ENCODE measurements around the gene CYP2S1.

DNA sequence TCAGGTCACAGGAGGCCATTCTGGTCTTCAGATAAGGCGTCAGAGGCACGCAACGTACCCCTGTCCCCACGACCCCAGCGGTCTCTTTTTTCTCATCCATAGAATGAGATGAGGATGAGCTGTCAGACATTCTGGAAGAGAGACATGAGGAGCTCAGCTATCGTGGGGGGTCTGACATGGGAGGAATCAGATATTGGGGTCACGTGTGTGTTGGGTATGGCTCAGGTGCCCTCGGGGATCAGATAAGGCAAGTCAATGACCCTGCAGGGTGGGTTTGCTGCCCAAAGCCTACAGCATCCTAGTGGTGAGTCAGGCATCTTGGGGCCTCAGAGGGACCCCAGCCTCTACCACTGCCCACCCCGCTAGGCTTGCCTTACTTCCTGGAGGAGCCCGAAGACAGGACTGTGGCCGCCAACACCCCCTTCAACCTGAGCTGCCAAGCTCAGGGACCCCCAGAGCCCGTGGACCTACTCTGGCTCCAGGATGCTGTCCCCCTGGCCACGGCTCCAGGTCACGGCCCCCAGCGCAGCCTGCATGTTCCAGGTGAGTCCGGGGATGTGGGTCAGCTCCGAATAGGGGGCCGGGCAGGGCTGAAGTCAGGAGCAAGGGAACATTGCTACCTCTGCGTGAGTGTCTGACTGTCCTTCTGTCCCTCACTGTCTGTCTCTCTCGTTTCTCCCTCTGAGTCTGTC is 28.6 kb downstream of the CYP2S1 start:
- no peak for TF ChIP-seq EZH2 (IDR thresholded peaks at IDR 0.05; ENCODE audit: insufficient read depth, poor library complexity, severe bottlenecking)
- TF ChIP-seq EZH2phosphoT487 (IDR thresholded peaks at IDR 0.05; ENCODE audit: insufficient read depth, low read depth), result no peak

Data from GM23248 (cell line).